Neural cell (in vitro differentiated cells): Measurements from ENCODE around the gene LPP. TPM values are rescaled to one million over a fixed set of nuclear protein-coding genes. Genes with fewer than 3 reads are reported as not detected.

Experiments
- H2AFZ ChIP-seq: fragments of 200-600, 300-800 bp; sonication (generic), shearing (Covaris generic); 2 replicates; pipeline ENCODE4 v1.6.0; 2014; ENCODE audit warnings: low read depth, mild to moderate bottlenecking, antibody characterized with exemption, low read length, moderate library complexity
- H3F3A ChIP-seq: fragments of 200-600 bp; shearing (Covaris generic); 2 replicates; pipeline ENCODE4 v1.6.1; 2016; ENCODE audit warnings: mild to moderate bottlenecking, moderate library complexity, mixed read lengths, antibody characterized with exemption, low read length; ENCODE audit not compliant: insufficient read depth, poor library complexity, severe bottlenecking
- H3K27ac ChIP-seq: fragments of 200-600, 300-800 bp; sonication (generic), shearing (Covaris generic); 2 replicates; pipeline ENCODE4 v1.5.1; 2014; ENCODE audit warnings: mild to moderate bottlenecking, low read length, moderate library complexity
- H3K27me3 ChIP-seq: fragments of 300-800, 200-600 bp; sonication (generic), shearing (Covaris generic); 2 replicates; pipeline ENCODE4 v1.6.0; 2014; ENCODE audit warnings: mild to moderate bottlenecking, low read depth, low read length, moderate library complexity; ENCODE audit not compliant: insufficient read depth
- H3K36me3 ChIP-seq: fragments of 300-800, 200-600 bp; sonication (generic), shearing (Covaris generic); 2 replicates; pipeline ENCODE4 v1.5.1; 2014; ENCODE audit warnings: mild to moderate bottlenecking, antibody characterized with exemption, low read length, moderate library complexity; ENCODE audit not compliant: insufficient read depth
- H3K4me2 ChIP-seq: fragments of 300-800, 200-600 bp; sonication (generic), shearing (Covaris generic); 2 replicates; pipeline ENCODE4 v1.6.0; 2014; ENCODE audit warnings: mild to moderate bottlenecking, low read length
- H3K4me3 ChIP-seq: fragments of 300-800, 200-600 bp; sonication (generic), shearing (Covaris generic); 2 replicates; pipeline ENCODE4 v1.5.1; 2014; ENCODE audit warnings: mild to moderate bottlenecking, low read length, moderate library complexity
- H3K79me2 ChIP-seq: fragments of 200-600 bp; shearing (Covaris generic); replicated peaks from 2 replicates; pipeline ENCODE4 v1.6.0; 2014; ENCODE audit warnings: mild to moderate bottlenecking, low read length, moderate library complexity; ENCODE audit not compliant: insufficient read depth
- H3K9ac ChIP-seq: fragments of 300-800, 200-600 bp; sonication (generic), shearing (Covaris generic); 2 replicates; pipeline ENCODE4 v1.6.1; 2016; ENCODE audit warnings: mild to moderate bottlenecking, low read length, mixed read lengths
- H3K9me2 ChIP-seq: fragments of 200-600 bp; shearing (Covaris generic); 2 replicates; pipeline ENCODE4 v1.6.1; 2016; ENCODE audit warnings: mild to moderate bottlenecking, low read length, mixed read lengths; ENCODE audit not compliant: insufficient read depth
- H3K9me3 ChIP-seq: fragments of 200-600, 300-800 bp; sonication (generic), shearing (Covaris generic); 2 replicates; pipeline ENCODE4 v1.6.1; 2016; ENCODE audit warnings: mild to moderate bottlenecking, mixed run types, low read length, moderate library complexity, mixed read lengths
- H4K20me1 ChIP-seq: fragments of 200-600 bp; shearing (Covaris generic); 2 replicates; pipeline ENCODE4 v1.6.1; 2016; ENCODE audit warnings: mild to moderate bottlenecking, mixed run types; ENCODE audit not compliant: insufficient read depth
- EP300 ChIP-seq: fragments of 450-650 bp; conservative IDR thresholded peaks from 2 replicates; pipeline ENCODE4 v1.6.1; 2014; ENCODE audit warnings: antibody characterized with exemption, mild to moderate bottlenecking, moderate library complexity; ENCODE audit not compliant: poor library complexity, severe bottlenecking
- EZH2 ChIP-seq: fragments of 200-600, 300-800 bp; shearing (Covaris generic), sonication (generic); IDR thresholded peaks from 2 replicates; pipeline ENCODE4 v1.6.1; 2014; ENCODE audit warnings: antibody characterized with exemption, low read length, borderline replicate concordance, mild to moderate bottlenecking; ENCODE audit not compliant: insufficient read depth, poor library complexity, severe bottlenecking
- MXI1 ChIP-seq: fragments of 450-650 bp; conservative IDR thresholded peaks from 2 replicates; pipeline ENCODE4 v1.6.1; 2014; ENCODE audit warnings: antibody characterized with exemption, mild to moderate bottlenecking; ENCODE audit not compliant: poor library complexity, severe bottlenecking
- POLR2AphosphoS5 ChIP-seq: IDR thresholded peaks from 2 replicates; pipeline ENCODE4 v1.6.1; 2012
- RAD21 ChIP-seq: fragments of 450-650 bp; conservative IDR thresholded peaks from 2 replicates; pipeline ENCODE4 v1.6.1; 2014; ENCODE audit warnings: antibody characterized with exemption, mild to moderate bottlenecking, moderate library complexity
- SMC3 ChIP-seq: fragments of 450-650 bp; conservative IDR thresholded peaks from 2 replicates; pipeline ENCODE4 v1.6.1; 2014; ENCODE audit warnings: antibody characterized with exemption, mild to moderate bottlenecking, moderate library complexity; ENCODE audit not compliant: poor library complexity
- TAF1 ChIP-seq: IDR thresholded peaks from 2 replicates; pipeline ENCODE4 v1.6.1; 2012; ENCODE audit warnings: low read depth
- polyA plus RNA-seq: library from polyadenylated mRNA; depleted of rRNA; stranded (reverse); fragments of >200 nt; gene quantifications from 2 replicates; pipeline ENCODE4 v1.2.3, GENCODE V29; 2014
- TF ChIP-seq, protein P1 (sequence below): IDR thresholded peaks from 2 replicates; pipeline ENCODE4 v1.6.1; 2012; ENCODE audit warnings: borderline replicate concordance
- TF ChIP-seq, protein P2 (sequence below): fragments of 450-650 bp; IDR thresholded peaks from 2 replicates; pipeline ENCODE4 v1.5.1; 2014; ENCODE audit warnings: antibody characterized with exemption, mild to moderate bottlenecking, moderate library complexity; ENCODE audit not compliant: poor library complexity, severe bottlenecking

LPP gene
- polyA plus RNA-seq, 1 donor from 2014 or later, result 3.0 TPM

DNA sequence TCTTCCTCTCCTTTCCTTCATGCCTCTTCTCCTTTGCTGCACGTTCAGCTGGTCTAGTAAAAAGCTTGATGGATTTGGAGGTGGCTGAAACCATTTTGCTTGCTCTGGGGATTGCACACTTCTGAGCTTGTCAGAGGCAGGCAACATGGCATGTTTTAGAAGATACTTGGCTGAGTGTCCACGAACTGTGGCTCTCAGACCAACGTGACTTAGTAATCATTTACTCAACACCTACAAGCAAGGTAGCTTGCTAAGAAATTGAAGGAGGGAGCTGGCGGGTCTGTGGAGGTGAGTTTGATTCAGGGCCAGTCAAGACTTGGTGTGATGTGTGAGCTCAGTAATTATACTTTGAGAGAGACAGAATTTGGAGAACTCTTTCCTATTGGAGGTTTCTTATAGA is 196.0 kb downstream of the LPP start:
- H3K27ac ChIP-seq, result no peak overlapping the region
- no peaks in the 10 kb centered on the region for H3K9me3 ChIP-seq
- no peak overlapping the region for H3K4me2 ChIP-seq
- no peak overlapping the region for H3K4me3 ChIP-seq
- no peaks in the 10 kb centered on the region for H3F3A ChIP-seq
- TF ChIP-seq MXI1 (no peak), RAD21 (no peak), POLR2AphosphoS5 (no peak), TAF1 (no peak), EZH2 (no peak), SMC3 (no peak), EP300 (no peak)
- TF ChIP-seq, protein P1, sequence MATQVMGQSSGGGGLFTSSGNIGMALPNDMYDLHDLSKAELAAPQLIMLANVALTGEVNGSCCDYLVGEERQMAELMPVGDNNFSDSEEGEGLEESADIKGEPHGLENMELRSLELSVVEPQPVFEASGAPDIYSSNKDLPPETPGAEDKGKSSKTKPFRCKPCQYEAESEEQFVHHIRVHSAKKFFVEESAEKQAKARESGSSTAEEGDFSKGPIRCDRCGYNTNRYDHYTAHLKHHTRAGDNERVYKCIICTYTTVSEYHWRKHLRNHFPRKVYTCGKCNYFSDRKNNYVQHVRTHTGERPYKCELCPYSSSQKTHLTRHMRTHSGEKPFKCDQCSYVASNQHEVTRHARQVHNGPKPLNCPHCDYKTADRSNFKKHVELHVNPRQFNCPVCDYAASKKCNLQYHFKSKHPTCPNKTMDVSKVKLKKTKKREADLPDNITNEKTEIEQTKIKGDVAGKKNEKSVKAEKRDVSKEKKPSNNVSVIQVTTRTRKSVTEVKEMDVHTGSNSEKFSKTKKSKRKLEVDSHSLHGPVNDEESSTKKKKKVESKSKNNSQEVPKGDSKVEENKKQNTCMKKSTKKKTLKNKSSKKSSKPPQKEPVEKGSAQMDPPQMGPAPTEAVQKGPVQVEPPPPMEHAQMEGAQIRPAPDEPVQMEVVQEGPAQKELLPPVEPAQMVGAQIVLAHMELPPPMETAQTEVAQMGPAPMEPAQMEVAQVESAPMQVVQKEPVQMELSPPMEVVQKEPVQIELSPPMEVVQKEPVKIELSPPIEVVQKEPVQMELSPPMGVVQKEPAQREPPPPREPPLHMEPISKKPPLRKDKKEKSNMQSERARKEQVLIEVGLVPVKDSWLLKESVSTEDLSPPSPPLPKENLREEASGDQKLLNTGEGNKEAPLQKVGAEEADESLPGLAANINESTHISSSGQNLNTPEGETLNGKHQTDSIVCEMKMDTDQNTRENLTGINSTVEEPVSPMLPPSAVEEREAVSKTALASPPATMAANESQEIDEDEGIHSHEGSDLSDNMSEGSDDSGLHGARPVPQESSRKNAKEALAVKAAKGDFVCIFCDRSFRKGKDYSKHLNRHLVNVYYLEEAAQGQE, result no peak
- TF ChIP-seq, protein P2, sequence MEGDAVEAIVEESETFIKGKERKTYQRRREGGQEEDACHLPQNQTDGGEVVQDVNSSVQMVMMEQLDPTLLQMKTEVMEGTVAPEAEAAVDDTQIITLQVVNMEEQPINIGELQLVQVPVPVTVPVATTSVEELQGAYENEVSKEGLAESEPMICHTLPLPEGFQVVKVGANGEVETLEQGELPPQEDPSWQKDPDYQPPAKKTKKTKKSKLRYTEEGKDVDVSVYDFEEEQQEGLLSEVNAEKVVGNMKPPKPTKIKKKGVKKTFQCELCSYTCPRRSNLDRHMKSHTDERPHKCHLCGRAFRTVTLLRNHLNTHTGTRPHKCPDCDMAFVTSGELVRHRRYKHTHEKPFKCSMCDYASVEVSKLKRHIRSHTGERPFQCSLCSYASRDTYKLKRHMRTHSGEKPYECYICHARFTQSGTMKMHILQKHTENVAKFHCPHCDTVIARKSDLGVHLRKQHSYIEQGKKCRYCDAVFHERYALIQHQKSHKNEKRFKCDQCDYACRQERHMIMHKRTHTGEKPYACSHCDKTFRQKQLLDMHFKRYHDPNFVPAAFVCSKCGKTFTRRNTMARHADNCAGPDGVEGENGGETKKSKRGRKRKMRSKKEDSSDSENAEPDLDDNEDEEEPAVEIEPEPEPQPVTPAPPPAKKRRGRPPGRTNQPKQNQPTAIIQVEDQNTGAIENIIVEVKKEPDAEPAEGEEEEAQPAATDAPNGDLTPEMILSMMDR, result no peak
- no peaks in the 10 kb centered on the region for H4K20me1 ChIP-seq
- H3K9me2 ChIP-seq, result no peaks in the 10 kb centered on the region
- H3K27me3 ChIP-seq, result no peaks in the 10 kb centered on the region
- no peak overlapping the region for H3K9ac ChIP-seq
- no peaks in the 10 kb centered on the region for H3K79me2 ChIP-seq
- no peak overlapping the region for H2AFZ ChIP-seq
- H3K36me3 ChIP-seq, result no peaks in the 10 kb centered on the region

DNA sequence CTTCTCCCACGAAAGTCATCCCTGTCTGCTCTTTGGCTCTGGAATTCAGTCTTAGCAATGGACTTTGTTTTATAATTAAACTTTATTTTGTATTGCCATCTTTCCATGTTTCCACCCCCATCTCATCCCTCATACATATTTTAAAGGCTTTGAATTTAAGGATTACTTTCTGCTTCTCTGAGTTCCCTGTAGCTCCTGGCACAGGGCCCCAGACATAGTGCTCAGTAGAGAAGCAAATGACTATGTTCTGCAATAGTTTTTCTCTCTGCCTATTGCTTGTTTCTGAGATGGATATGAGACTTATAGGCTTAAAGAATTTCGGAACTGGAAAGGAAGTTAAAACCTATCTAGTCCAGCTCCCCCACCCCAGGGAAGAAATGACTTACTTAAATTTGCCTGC is 197.0 kb downstream of the LPP start:
- TF ChIP-seq EZH2 (no peak), SMC3 (no peak), MXI1 (no peak), RAD21 (no peak), TAF1 (no peak), POLR2AphosphoS5 (no peak), EP300 (no peak)
- TF ChIP-seq, protein P2, result no peak
- TF ChIP-seq, protein P1, result no peak

More for the DNA sequence above, 197.0 kb downstream of the LPP start:
- Histone ChIP-seq H3K9me3 (no peaks in the 10 kb centered on the region), H3K9me2 (no peaks in the 10 kb centered on the region), H3K27ac (no peak overlapping the region), H3K27me3 (no peaks in the 10 kb centered on the region), H3K4me2 (no peak overlapping the region), H3F3A (no peaks in the 10 kb centered on the region), H4K20me1 (no peaks in the 10 kb centered on the region), H3K36me3 (no peaks in the 10 kb centered on the region), H2AFZ (no peak overlapping the region), H3K4me3 (no peak overlapping the region), H3K9ac (no peak overlapping the region), H3K79me2 (no peaks in the 10 kb centered on the region)
